GM10248 (cell line): ENCODE measurements around the gene ALPK3.

Experiments
- CTCF ChIA-PET: fragments of 300-600 bp; sonication (Branson Sonifier 250); formaldehyde crosslinking; extraction: SDS; loops from one replicate; lab custom pipeline; 2021; ENCODE audit warnings: antibody characterized with exemption; lab: Yijun Ruan, JAX
- POLR2A ChIA-PET: fragments of 350-650 bp; sonication (Branson Sonifier 250); formaldehyde crosslinking; extraction: SDS; loops from one replicate; lab custom pipeline; 2020; ENCODE audit warnings: antibody characterized with exemption; lab: Yijun Ruan, JAX
- DNase-seq: peaks from one replicate; pipeline ENCODE4 v3.0.0; 2012; ENCODE audit errors: extremely low spot score
- CTCF ChIP-seq: IDR thresholded peaks from 2 replicates; pipeline ENCODE4 v1.5.1; 2012; ENCODE audit warnings: mild to moderate bottlenecking, low read depth; ENCODE audit errors: extremely low read depth, missing control alignments, control extremely low read depth

ALPK3 gene

GRCh38 chr15:84823282-84823878 is 6.2 kb downstream of the ALPK3 start:
- no peak for TF ChIP-seq CTCF
- POLR2A ChIA-PET, result no interaction called here
- CTCF ChIA-PET, result interaction anchor here (1.3 to 3.2 kb wide), 9 partner anchors 9 to 105 kb away, joined by 3 to 14 read pairs (median 7); no protein-coding TSS in a partner anchor

GRCh38 chr15:84824260-84825007 is 7.3 kb downstream of the ALPK3 start:
- DNase-seq, result no peak
- ChIA-PET POLR2A (no interaction called here), CTCF (interaction anchor here (0.9 to 2.2 kb wide), 7 partner anchors 10 to 236 kb away, joined by 3 to 6 read pairs (median 6); no protein-coding TSS in a partner anchor)
- no peak for TF ChIP-seq CTCF

More at GRCh38 chr15:84823282-84823878, 6.2 kb downstream of the ALPK3 start:
- no peak for DNase-seq

- peak; percentile 40 for TF ChIP-seq CTCF
- ChIA-PET POLR2A (no interaction called here), CTCF (interaction anchor here (1.0 to 1.7 kb wide), 3 partner anchors 11 to 255 kb away, joined by 3 to 7 read pairs (median 4); no protein-coding TSS in a partner anchor)
- DNase-seq, result peak; percentile 45
Observed at GRCh38 chr15:84826369-84826823, 9.2 kb downstream of the ALPK3 start.

- CTCF ChIA-PET, result interaction anchor here (0.7 to 2.3 kb wide), 4 partner anchors 9 to 101 kb away, joined by 3 to 8 read pairs (median 5); no protein-coding TSS in a partner anchor
- TF ChIP-seq CTCF, result no peak
- no peak for DNase-seq
- POLR2A ChIA-PET, result no interaction called here
Observed at GRCh38 chr15:84827246-84827645, 10.1 kb downstream of the ALPK3 start.

- ChIA-PET CTCF (interaction anchor here (1.1 to 2.3 kb wide), 4 partner anchors 9 to 100 kb away, joined by 3 to 8 read pairs (median 6); no protein-coding TSS in a partner anchor), POLR2A (no interaction called here)
- DNase-seq, result no peak
- TF ChIP-seq CTCF, result no peak
Observed at GRCh38 chr15:84828086-84828908, 11.1 kb downstream of the ALPK3 start.

- CTCF ChIA-PET, result interaction anchor here (2.3 kb wide), 1 partner anchor 99 kb away, joined by 8 read pairs; no protein-coding TSS in a partner anchor
- TF ChIP-seq CTCF, result no peak
- POLR2A ChIA-PET, result no interaction called here
- no peak for DNase-seq
Observed at GRCh38 chr15:84829428-84829827, 12.3 kb downstream of the ALPK3 start.
